ENCODE measurements around the gene ZNF174.

Gene ZNF174

GRCh38 chr16:3400779-3401688 is at the start of gene ZNF174, which contains the start of gene ZSCAN32:
Gene ZNF174 (plus strand): TSS chr16:3401215. CDS start chr16:3402005, 790 bp downstream.
Gene ZSCAN32 (minus strand): TSS chr16:3401004. CDS start chr16:3397557, 3,447 bp downstream.
- peak within 1 kb of the TSS; percentile 87 for H3K27ac ChIP-seq (ENCODE audit: low read depth, low read length)

DNA sequence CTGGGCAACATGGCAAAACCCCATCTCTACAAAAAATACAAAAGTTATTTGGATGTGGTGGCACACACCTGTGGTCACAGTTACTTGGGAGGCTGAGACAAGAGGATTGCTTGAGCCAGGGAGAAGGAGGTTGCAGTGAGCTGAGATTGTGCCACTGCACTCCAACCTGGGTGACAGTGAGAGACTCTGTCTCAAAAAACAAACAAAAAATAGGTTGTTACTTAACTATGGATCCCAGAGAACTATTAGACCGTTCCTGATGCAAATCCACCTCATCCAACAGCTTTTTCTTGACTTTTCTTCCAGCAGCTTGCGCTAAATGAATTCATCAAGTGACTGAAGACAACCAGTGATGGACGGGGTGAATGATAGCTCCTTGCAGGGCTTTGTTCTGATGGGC is 45.4 kb upstream of the ZNF174 start, which contains the start of gene OR2C1:
Gene OR2C1, plus strand, starts transcription at position 301 of the 400 bp plus-strand sequence. Its CDS starts 52 bp downstream, at position 353.
- Histone ChIP-seq H3K9ac (ENCODE audit: low read depth, low read length) (no peak within 1 kb of the TSS), H3K36me3 (ENCODE audit: control insufficient read depth, insufficient read depth, low read length) (no peaks in the 10 kb centered on the region), H3K27me3 (ENCODE audit: control insufficient read depth, insufficient read depth, low read length) (no peaks in the 10 kb centered on the region), H3K4me3 (ENCODE audit: low read depth, low read length) (no peak within 1 kb of the TSS), H3K27ac (ENCODE audit: low read depth, low read length) (no peak within 1 kb of the TSS), H3K4me1 (ENCODE audit: control insufficient read depth, insufficient read depth, low read length) (no peaks in the 10 kb centered on the region), H3K9me3 (ENCODE audit: control insufficient read depth, insufficient read depth, low read length) (peaks cover 16% of the 10 kb centered on the region)

More at GRCh38 chr16:3400779-3401688, at the start of gene ZNF174, which contains the start of gene ZSCAN32:
- H3K27me3 ChIP-seq (ENCODE audit: control insufficient read depth, insufficient read depth, low read length): no peaks in the 10 kb centered on the region
- peaks cover 23% of the 10 kb centered on the region for H3K9me3 ChIP-seq (ENCODE audit: control insufficient read depth, insufficient read depth, low read length)
- H3K4me1 ChIP-seq (ENCODE audit: control insufficient read depth, insufficient read depth, low read length): no peaks in the 10 kb centered on the region
- H3K36me3 ChIP-seq (ENCODE audit: control insufficient read depth, insufficient read depth, low read length): peaks cover 48% of the 10 kb centered on the region
- peak within 1 kb of the TSS; percentile 75 for H3K9ac ChIP-seq (ENCODE audit: low read depth, low read length)
- H3K4me3 ChIP-seq (ENCODE audit: low read depth, low read length): peak within 1 kb of the TSS; percentile 98

GRCh38 chr16:3356118-3356517 is 44.9 kb upstream of the ZNF174 start:
- H3K27me3 ChIP-seq (ENCODE audit: control insufficient read depth, insufficient read depth, low read length): no peaks in the 10 kb centered on the region
- no peaks in the 10 kb centered on the region for H3K36me3 ChIP-seq (ENCODE audit: control insufficient read depth, insufficient read depth, low read length)
- no peak overlapping the region for H3K27ac ChIP-seq (ENCODE audit: low read depth, low read length)
- H3K4me3 ChIP-seq (ENCODE audit: low read depth, low read length): no peak overlapping the region
- H3K9me3 ChIP-seq (ENCODE audit: control insufficient read depth, insufficient read depth, low read length): peaks cover 16% of the 10 kb centered on the region
- H3K4me1 ChIP-seq (ENCODE audit: control insufficient read depth, insufficient read depth, low read length): no peaks in the 10 kb centered on the region
- H3K9ac ChIP-seq (ENCODE audit: low read depth, low read length): no peak overlapping the region

DNA sequence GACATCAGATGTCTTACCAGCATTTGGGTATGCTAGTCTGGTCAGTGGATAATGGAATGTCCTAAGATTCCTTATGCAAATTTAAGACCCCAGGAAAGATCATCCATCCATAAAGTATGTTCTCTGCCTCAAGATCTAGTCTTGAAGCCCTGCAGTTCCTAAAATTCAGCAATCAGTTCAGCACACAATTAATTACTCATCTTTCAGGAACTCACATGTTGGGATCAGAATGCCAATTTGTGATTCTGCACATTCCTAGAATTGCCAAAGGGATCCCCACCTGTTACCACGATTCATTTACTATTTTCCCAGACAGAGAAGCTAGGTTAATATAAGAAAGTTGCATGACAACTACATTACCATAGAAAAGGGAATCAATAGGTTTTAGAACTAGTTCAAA is 42.1 kb upstream of the ZNF174 start:
- Histone ChIP-seq H3K9me3 (ENCODE audit: control insufficient read depth, insufficient read depth, low read length) (peaks cover 18% of the 10 kb centered on the region), H3K9ac (ENCODE audit: low read depth, low read length) (no peak overlapping the region)

DNA sequence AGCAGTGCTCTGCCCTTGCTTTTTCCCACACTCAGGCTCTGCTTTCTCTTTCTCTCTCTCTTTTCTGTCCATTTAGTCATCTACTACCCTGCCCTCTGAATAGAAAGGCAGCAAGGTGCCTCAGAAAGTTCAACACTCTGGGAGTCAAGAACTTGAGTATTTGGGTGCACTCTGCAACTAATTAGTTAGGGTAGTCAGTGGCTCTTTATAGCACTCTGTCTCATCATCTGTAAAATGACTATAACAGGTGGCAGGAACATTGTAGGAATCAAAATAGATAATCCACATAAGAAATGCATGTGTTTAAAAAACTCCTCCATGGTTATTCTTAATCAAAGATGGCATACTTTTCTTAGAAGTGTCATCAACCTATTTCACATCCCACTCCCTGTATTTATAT is 38.1 kb upstream of the ZNF174 start:
- H3K27ac ChIP-seq (ENCODE audit: low read depth, low read length): no peak overlapping the region
- H3K4me3 ChIP-seq (ENCODE audit: low read depth, low read length): no peak overlapping the region
- H3K36me3 ChIP-seq (ENCODE audit: control insufficient read depth, insufficient read depth, low read length): no peaks in the 10 kb centered on the region
- H3K27me3 ChIP-seq (ENCODE audit: control insufficient read depth, insufficient read depth, low read length): no peaks in the 10 kb centered on the region
- H3K9ac ChIP-seq (ENCODE audit: low read depth, low read length): no peak overlapping the region
- H3K9me3 ChIP-seq (ENCODE audit: control insufficient read depth, insufficient read depth, low read length): peaks cover 10% of the 10 kb centered on the region
- no peaks in the 10 kb centered on the region for H3K4me1 ChIP-seq (ENCODE audit: control insufficient read depth, insufficient read depth, low read length)

More for the DNA sequence above, 42.1 kb upstream of the ZNF174 start:
- Histone ChIP-seq H3K36me3 (ENCODE audit: control insufficient read depth, insufficient read depth, low read length) (no peaks in the 10 kb centered on the region), H3K27ac (ENCODE audit: low read depth, low read length) (no peak overlapping the region), H3K4me1 (ENCODE audit: control insufficient read depth, insufficient read depth, low read length) (no peaks in the 10 kb centered on the region), H3K27me3 (ENCODE audit: control insufficient read depth, insufficient read depth, low read length) (no peaks in the 10 kb centered on the region), H3K4me3 (ENCODE audit: low read depth, low read length) (no peak overlapping the region)

DNA sequence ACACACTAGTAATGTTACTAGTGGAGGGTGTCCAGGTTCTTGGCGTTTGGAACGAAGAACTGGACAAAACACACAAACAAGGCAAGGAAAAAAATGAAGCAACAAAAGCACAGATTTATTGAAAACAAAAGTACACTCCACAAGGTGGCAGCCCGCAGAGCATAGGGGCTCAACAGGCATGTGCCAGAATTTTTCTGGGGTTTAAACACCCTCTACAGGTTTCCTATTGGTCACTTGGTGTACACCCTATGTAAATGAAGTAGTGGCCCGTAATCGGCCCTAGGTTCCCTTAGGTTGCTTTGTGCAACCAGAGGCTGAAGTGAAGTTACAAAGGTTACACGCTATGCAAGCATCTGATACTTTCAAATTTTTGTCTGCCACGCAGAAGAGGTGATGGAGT is 37.2 kb upstream of the ZNF174 start:
- Histone ChIP-seq H3K9ac (ENCODE audit: low read depth, low read length) (no peak overlapping the region), H3K4me3 (ENCODE audit: low read depth, low read length) (no peak overlapping the region), H3K27me3 (ENCODE audit: control insufficient read depth, insufficient read depth, low read length) (no peaks in the 10 kb centered on the region), H3K36me3 (ENCODE audit: control insufficient read depth, insufficient read depth, low read length) (no peaks in the 10 kb centered on the region), H3K9me3 (ENCODE audit: control insufficient read depth, insufficient read depth, low read length) (peaks cover 10% of the 10 kb centered on the region), H3K27ac (ENCODE audit: low read depth, low read length) (no peak overlapping the region), H3K4me1 (ENCODE audit: control insufficient read depth, insufficient read depth, low read length) (no peaks in the 10 kb centered on the region)

DNA sequence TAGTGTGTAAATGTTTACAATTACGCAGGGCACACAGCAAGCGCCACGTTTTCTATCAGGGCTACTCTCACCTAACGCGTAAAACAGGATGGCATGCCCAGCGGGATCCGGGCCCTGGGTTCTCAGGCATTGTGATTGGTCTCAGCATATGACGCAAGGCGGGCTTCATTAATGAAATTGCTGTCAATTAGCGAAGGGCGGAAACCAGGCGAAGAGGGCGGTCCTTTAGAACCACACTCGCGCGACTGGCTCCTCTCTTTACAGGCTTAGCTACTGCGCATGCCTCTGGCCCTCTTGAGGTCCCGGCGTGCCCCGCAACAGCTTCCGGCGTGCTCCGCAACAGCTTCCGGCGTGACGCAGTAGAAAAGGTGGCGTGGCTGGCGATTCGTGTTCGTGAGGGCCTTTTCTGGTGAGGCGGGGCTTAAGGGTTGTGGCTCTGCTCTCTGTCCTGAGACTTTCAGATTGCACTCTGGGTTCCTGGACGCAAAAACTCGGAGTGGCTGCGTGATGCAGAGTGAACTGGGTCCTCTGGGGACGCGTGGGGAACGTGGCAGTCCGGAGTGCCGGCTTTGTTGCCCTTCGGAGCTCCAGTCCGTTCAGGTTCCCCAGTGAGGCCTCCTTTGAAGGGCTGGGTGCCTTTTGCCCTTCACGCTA is 36.1 kb upstream of the ZNF174 start:
- peak overlapping the region; percentile 30; the same call in 1 of the 2 replicates for H3K4me3 ChIP-seq (ENCODE audit: low read depth, low read length)

DNA sequence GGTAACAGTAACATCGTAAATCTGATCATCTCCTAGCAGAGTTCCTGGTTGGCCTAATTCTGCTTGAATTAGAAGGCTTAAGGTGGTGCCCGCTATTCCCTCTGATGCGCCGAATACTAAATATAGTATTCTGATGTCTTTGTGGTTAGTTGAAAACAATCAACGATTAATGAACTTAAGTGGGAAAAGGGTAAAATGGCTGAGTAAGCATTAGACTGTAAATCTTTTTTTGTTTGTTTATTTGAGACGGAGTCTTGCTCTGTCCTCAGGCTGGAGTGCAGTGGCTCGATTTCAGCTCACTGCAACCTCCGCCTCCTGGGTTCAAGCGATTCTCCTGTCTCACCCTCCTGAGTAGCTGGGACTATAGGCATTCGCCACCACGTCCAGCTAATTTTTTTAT is 31.9 kb upstream of the ZNF174 start:
- no peak overlapping the region for H3K9ac ChIP-seq (ENCODE audit: low read depth, low read length)
- H3K27me3 ChIP-seq (ENCODE audit: control insufficient read depth, insufficient read depth, low read length): no peaks in the 10 kb centered on the region
- no peaks in the 10 kb centered on the region for H3K36me3 ChIP-seq (ENCODE audit: control insufficient read depth, insufficient read depth, low read length)
- no peak overlapping the region for H3K27ac ChIP-seq (ENCODE audit: low read depth, low read length)
- H3K4me3 ChIP-seq (ENCODE audit: low read depth, low read length): no peak overlapping the region
- no peaks in the 10 kb centered on the region for H3K4me1 ChIP-seq (ENCODE audit: control insufficient read depth, insufficient read depth, low read length)
- peaks cover 19% of the 10 kb centered on the region; the same call in 1 of the 2 replicates for H3K9me3 ChIP-seq (ENCODE audit: control insufficient read depth, insufficient read depth, low read length)

More for the DNA sequence above, 36.1 kb upstream of the ZNF174 start:
- Histone ChIP-seq H3K4me1 (ENCODE audit: control insufficient read depth, insufficient read depth, low read length) (no peaks in the 10 kb centered on the region), H3K9ac (ENCODE audit: low read depth, low read length) (no peak overlapping the region), H3K27me3 (ENCODE audit: control insufficient read depth, insufficient read depth, low read length) (no peaks in the 10 kb centered on the region), H3K9me3 (ENCODE audit: control insufficient read depth, insufficient read depth, low read length) (peaks cover 10% of the 10 kb centered on the region), H3K27ac (ENCODE audit: low read depth, low read length) (no peak overlapping the region), H3K36me3 (ENCODE audit: control insufficient read depth, insufficient read depth, low read length) (no peaks in the 10 kb centered on the region)

DNA sequence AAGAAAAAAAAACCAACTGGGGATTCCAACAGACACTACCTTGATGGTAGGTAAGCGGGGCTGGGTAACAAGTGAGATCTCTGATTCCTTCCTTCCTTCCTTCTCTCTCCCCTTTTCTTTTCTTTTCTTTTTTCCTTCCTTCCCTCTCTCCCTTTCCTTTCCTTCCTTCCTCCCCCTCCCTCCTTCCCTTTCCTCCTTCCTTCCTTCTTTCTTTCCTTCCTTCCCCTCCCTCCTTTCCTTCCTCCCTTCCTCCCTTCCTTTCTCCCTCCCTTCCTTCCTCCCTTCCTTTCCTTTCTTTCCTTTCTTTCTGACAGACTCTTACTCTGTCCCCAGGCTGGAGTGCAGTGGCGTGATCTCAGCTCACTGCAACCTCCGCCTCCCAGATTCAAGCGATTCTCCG is 25.3 kb upstream of the ZNF174 start:
- no peaks in the 10 kb centered on the region; the same call in 1 of the 2 replicates for H3K27me3 ChIP-seq (ENCODE audit: control insufficient read depth, insufficient read depth, low read length)
- H3K9ac ChIP-seq (ENCODE audit: low read depth, low read length): no peak overlapping the region
- no peaks in the 10 kb centered on the region for H3K4me1 ChIP-seq (ENCODE audit: control insufficient read depth, insufficient read depth, low read length)
- no peak overlapping the region for H3K27ac ChIP-seq (ENCODE audit: low read depth, low read length)
- no peaks in the 10 kb centered on the region for H3K36me3 ChIP-seq (ENCODE audit: control insufficient read depth, insufficient read depth, low read length)
- peaks cover 34% of the 10 kb centered on the region for H3K9me3 ChIP-seq (ENCODE audit: control insufficient read depth, insufficient read depth, low read length)
- no peak overlapping the region for H3K4me3 ChIP-seq (ENCODE audit: low read depth, low read length)

DNA sequence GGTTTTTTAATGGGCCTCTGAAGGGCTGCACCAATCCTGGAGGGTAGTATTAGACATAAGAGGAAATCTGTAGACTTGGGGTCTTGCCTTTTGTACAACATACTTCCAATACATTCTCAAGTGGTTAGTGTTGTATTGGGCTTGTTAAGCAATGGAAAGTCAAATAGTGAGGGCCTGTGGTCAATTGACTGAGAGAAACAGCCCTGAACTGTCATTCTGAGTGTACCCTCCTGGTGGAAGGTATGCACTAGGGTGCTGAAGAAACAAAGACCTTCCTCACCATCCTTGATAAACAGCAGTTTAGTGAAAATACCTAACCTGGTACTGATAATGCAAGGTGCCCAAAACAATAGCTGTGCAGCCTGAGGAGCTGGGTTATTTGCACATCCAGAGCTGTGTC is 23.1 kb upstream of the ZNF174 start:
- H3K36me3 ChIP-seq (ENCODE audit: control insufficient read depth, insufficient read depth, low read length): peaks cover 11% of the 10 kb centered on the region
- H3K4me3 ChIP-seq (ENCODE audit: low read depth, low read length): no peak overlapping the region
- H3K27me3 ChIP-seq (ENCODE audit: control insufficient read depth, insufficient read depth, low read length): no peaks in the 10 kb centered on the region; the same call in 1 of the 2 replicates
- no peak overlapping the region for H3K9ac ChIP-seq (ENCODE audit: low read depth, low read length)
- no peaks in the 10 kb centered on the region for H3K4me1 ChIP-seq (ENCODE audit: control insufficient read depth, insufficient read depth, low read length)
- peaks cover 50% of the 10 kb centered on the region for H3K9me3 ChIP-seq (ENCODE audit: control insufficient read depth, insufficient read depth, low read length)
- no peak overlapping the region for H3K27ac ChIP-seq (ENCODE audit: low read depth, low read length)

Measured in HUES48 (cell line).